Measurements from ENCODE around the gene RPL15.

RPL15 gene

GRCh38 chr3:23885210-23885609 is 31.7 kb upstream of the RPL15 start:
- Histone ChIP-seq H3K27ac (ENCODE audit: low read depth, low read length) (no peak overlapping the region), H3K4me3 (ENCODE audit: insufficient read depth, low read length, poor library complexity, severe bottlenecking) (no peak overlapping the region), H3K9me2 (replicated peaks; ENCODE audit: insufficient read depth, low read length) (no peaks in the 10 kb centered on the region), H3K9me3 (ENCODE audit: insufficient read depth, low read length) (no peaks in the 10 kb centered on the region), H3K9ac (ENCODE audit: low read length) (no peak overlapping the region), H3F3A (ENCODE audit: insufficient read depth) (no peaks in the 10 kb centered on the region), H2AFZ (ENCODE audit: low read depth, low read length, severe bottlenecking) (no peak overlapping the region), H4K20me1 (ENCODE audit: low read depth, low read length) (peaks cover 2% of the 10 kb centered on the region; the same call in 1 of the 2 replicates), H3K27me3 (ENCODE audit: low read length) (no peaks in the 10 kb centered on the region), H3K79me2 (ENCODE audit: insufficient read depth, low read length) (no peaks in the 10 kb centered on the region), H3K4me2 (ENCODE audit: low read depth, low read length, poor library complexity, severe bottlenecking) (no peak overlapping the region), H3K36me3 (ENCODE audit: low read length) (no peaks in the 10 kb centered on the region)
- no peak for TF ChIP-seq CTCF (IDR thresholded peaks at IDR 0.05; ENCODE audit: insufficient read depth, low read length, poor library complexity, severe bottlenecking)
- no peak for TF ChIP-seq EZH2phosphoT487 (conservative IDR thresholded peaks at IDR 0.05; ENCODE audit: low read length)

- Histone ChIP-seq H3K9me3 (ENCODE audit: insufficient read depth, low read length) (no peaks in the 10 kb centered on the region), H3K4me2 (ENCODE audit: low read depth, low read length, poor library complexity, severe bottlenecking) (no peak overlapping the region), H3F3A (ENCODE audit: insufficient read depth) (no peaks in the 10 kb centered on the region), H3K36me3 (ENCODE audit: low read length) (no peaks in the 10 kb centered on the region), H3K27ac (ENCODE audit: low read depth, low read length) (no peak overlapping the region), H3K9me2 (replicated peaks; ENCODE audit: insufficient read depth, low read length) (no peaks in the 10 kb centered on the region), H3K27me3 (ENCODE audit: low read length) (no peaks in the 10 kb centered on the region), H3K4me3 (ENCODE audit: insufficient read depth, low read length, poor library complexity, severe bottlenecking) (no peak overlapping the region), H3K79me2 (ENCODE audit: insufficient read depth, low read length) (no peaks in the 10 kb centered on the region), H4K20me1 (ENCODE audit: low read depth, low read length) (no peaks in the 10 kb centered on the region), H2AFZ (ENCODE audit: low read depth, low read length, severe bottlenecking) (no peak overlapping the region), H3K9ac (ENCODE audit: low read length) (no peak overlapping the region)
- TF ChIP-seq CTCF (IDR thresholded peaks at IDR 0.05; ENCODE audit: insufficient read depth, low read length, poor library complexity, severe bottlenecking) (no peak), EZH2phosphoT487 (conservative IDR thresholded peaks at IDR 0.05; ENCODE audit: low read length) (no peak)
These were observed 30.6 kb upstream of the RPL15 start for GRCh38 chr3:23886311-23886710.

- TF ChIP-seq CTCF (IDR thresholded peaks at IDR 0.05; ENCODE audit: insufficient read depth, low read length, poor library complexity, severe bottlenecking), result peak; percentile 88
- no peak for TF ChIP-seq EZH2phosphoT487 (conservative IDR thresholded peaks at IDR 0.05; ENCODE audit: low read length)
- Histone ChIP-seq H3K9ac (ENCODE audit: low read length) (no peak overlapping the region), H3K36me3 (ENCODE audit: low read length) (no peaks in the 10 kb centered on the region), H3F3A (ENCODE audit: insufficient read depth) (no peaks in the 10 kb centered on the region), H3K4me2 (ENCODE audit: low read depth, low read length, poor library complexity, severe bottlenecking) (no peak overlapping the region), H3K79me2 (ENCODE audit: insufficient read depth, low read length) (no peaks in the 10 kb centered on the region), H2AFZ (ENCODE audit: low read depth, low read length, severe bottlenecking) (no peak overlapping the region), H3K27ac (ENCODE audit: low read depth, low read length) (no peak overlapping the region), H3K9me2 (replicated peaks; ENCODE audit: insufficient read depth, low read length) (no peaks in the 10 kb centered on the region), H3K9me3 (ENCODE audit: insufficient read depth, low read length) (no peaks in the 10 kb centered on the region), H4K20me1 (ENCODE audit: low read depth, low read length) (no peaks in the 10 kb centered on the region), H3K27me3 (ENCODE audit: low read length) (no peaks in the 10 kb centered on the region), H3K4me3 (ENCODE audit: insufficient read depth, low read length, poor library complexity, severe bottlenecking) (no peak overlapping the region)
These were observed 28.2 kb upstream of the RPL15 start for GRCh38 chr3:23888617-23889228.

Data from SU-DHL-6 (cell line).